B cell (primary cell): ENCODE data around the gene TKFC. TPM values are rescaled to one million over a fixed set of nuclear protein-coding genes. Genes with fewer than 3 reads are reported as not detected.

Source experiments
- ATAC-seq: fragments of 200-7000 bp; cut with Tn5 transposase; one replicate; pipeline ENCODE4 v1.10.0; 2021; ENCODE audit warnings: low read depth, mild to moderate bottlenecking, moderate number of reproducible peaks, moderate library complexity
- CTCF ChIA-PET: fragments of 350-600 bp; sonication (Branson Sonifier 250); formaldehyde crosslinking; loops from one replicate; lab custom pipeline; 2021; ENCODE audit warnings: antibody characterized with exemption, inconsistent platforms; lab: Charles Lee
- POLR2A ChIA-PET: fragments of 350-600 bp; sonication (Branson Sonifier 250); formaldehyde crosslinking; loops from one replicate; lab custom pipeline; 2021; ENCODE audit warnings: antibody characterized with exemption; lab: Charles Lee
- DNase-seq: peaks from one replicate; pipeline ENCODE4 v3.0.0; 2013
- H2AFZ ChIP-seq: 2 replicates; pipeline ENCODE4 v1.6.1; 2012; ENCODE audit warnings: mild to moderate bottlenecking, low read depth, low read length; ENCODE audit not compliant: insufficient read depth, poor library complexity, severe bottlenecking
- H3K27ac ChIP-seq, 2 donors: 1 replicate in 1 of 2; 2 replicates in 1 of 2; pipeline ENCODE4 v1.5.1; 2012 to 2013; ENCODE audit warnings: low read length in 2 of 2, mild to moderate bottlenecking in 2 of 2, moderate library complexity in 1 of 2
- H3K27me3 ChIP-seq, 4 experiments: fragments of 200-600 bp in 1 of 4; sonication (generic) in 1 of 4; replicated peaks in 1 of 4; 1 replicate in 2 of 4; 2 replicates in 2 of 4; pipeline versions ENCODE4 v1.6.1 to v1.7.0; 2013 to 2016; ENCODE audit warnings: low read length in 3 of 4, mild to moderate bottlenecking in 2 of 4, mixed read lengths in 1 of 4, moderate library complexity in 1 of 4; ENCODE audit not compliant: insufficient read depth in 4 of 4, control insufficient read depth in 3 of 4; ENCODE audit errors: control extremely low read depth in 1 of 4
- H3K36me3 ChIP-seq, 2 experiments: replicated peaks in 1 of 2; 1 replicate in 1 of 2; 2 replicates in 1 of 2; pipeline versions ENCODE4 v1.6.1 to v1.7.1; 2013; ENCODE audit warnings: low read length in 1 of 2; ENCODE audit not compliant: insufficient read depth in 2 of 2, control insufficient read depth in 1 of 2; ENCODE audit errors: control extremely low read depth in 1 of 2, extremely low read depth in 1 of 2
- H3K4me1 ChIP-seq, 2 donors: fragments of 200-600 bp in 1 of 2; sonication (generic) in 1 of 2; 1 replicate in 1 of 2; 2 replicates in 1 of 2; pipeline versions ENCODE4 v1.5.1 to v1.6.1; 2013 to 2017; ENCODE audit warnings: low read length in 2 of 2; ENCODE audit not compliant: control insufficient read depth in 2 of 2, insufficient read depth in 2 of 2
- H3K4me2 ChIP-seq: replicated peaks from 2 replicates; pipeline ENCODE3; 2012; ENCODE audit warnings: mild to moderate bottlenecking, low read depth, low read length; ENCODE audit not compliant: poor library complexity, severe bottlenecking
- H3K4me3 ChIP-seq, 5 experiments: fragments of 200-600 bp in 1 of 5; sonication (generic) in 1 of 5; 1 replicate in 3 of 5; 2 replicates in 2 of 5; pipeline versions ENCODE4 v1.5.1 to v1.7.0; 2011 to 2016; ENCODE audit warnings: low read length in 4 of 5, mild to moderate bottlenecking in 4 of 5, low read depth in 2 of 5, control low read depth in 1 of 5, moderate library complexity in 1 of 5; ENCODE audit not compliant: insufficient read depth in 1 of 5; ENCODE audit errors: control extremely low read depth in 1 of 5, extremely low read depth in 1 of 5
- H3K79me2 ChIP-seq: fragments of 200-600 bp; sonication (generic); one replicate; pipeline ENCODE4 v1.6.0; 2016; ENCODE audit warnings: low read length; ENCODE audit not compliant: control insufficient read depth, insufficient read depth
- H3K9ac ChIP-seq: fragments of 200-600 bp; sonication (generic); 2 replicates; pipeline ENCODE4 v1.6.1; 2017; ENCODE audit warnings: mild to moderate bottlenecking, low read length, moderate library complexity
- H3K9me3 ChIP-seq, 3 donors: one replicate each; pipeline versions ENCODE4 v1.6.1 to v1.7.1; 2013; ENCODE audit warnings: low read length in 2 of 3; ENCODE audit not compliant: control insufficient read depth in 2 of 3, insufficient read depth in 1 of 3; ENCODE audit errors: control extremely low read depth in 1 of 3
- H4K20me1 ChIP-seq: 2 replicates; pipeline ENCODE4 v1.6.0; 2012; ENCODE audit warnings: mild to moderate bottlenecking, low read length; ENCODE audit not compliant: insufficient read depth, control insufficient read depth, poor library complexity, severe bottlenecking
- H3K27ac Mint-ChIP-seq: one replicate; pipeline ENCODE4 v1.8.0; 2021; ENCODE audit warnings: mixed read lengths
- H3K27me3 Mint-ChIP-seq: one replicate; pipeline ENCODE4 v1.8.0; 2021; ENCODE audit warnings: mixed read lengths
- H3K4me1 Mint-ChIP-seq: one replicate; pipeline ENCODE4 v1.8.0; 2021; ENCODE audit warnings: mixed read lengths
- H3K4me3 Mint-ChIP-seq: one replicate; pipeline ENCODE4 v1.8.0; 2021; ENCODE audit warnings: mixed read lengths
- H3K9me3 Mint-ChIP-seq: one replicate; pipeline ENCODE4 v1.8.0; 2022; ENCODE audit warnings: mixed read lengths; ENCODE audit not compliant: insufficient read depth
- EZH2 ChIP-seq: IDR thresholded peaks from 2 replicates; pipeline ENCODE4 v1.6.1; 2012; ENCODE audit warnings: borderline replicate concordance, low read depth, mild to moderate bottlenecking, moderate library complexity, low read length; ENCODE audit not compliant: insufficient read depth, poor library complexity, severe bottlenecking
- WGBS: methylation state at CpG from one replicate; pipeline ENCODE4 v1.1.5; 2013; ENCODE audit warnings: missing lambda C conversion rate; ENCODE audit not compliant: insufficient coverage; 5-methylcytosine and 5-hydroxymethylcytosine counted together
- intact Hi-C: fragments of 100-400 bp; cut with micrococcal nuclease; formaldehyde crosslinking; loops from one replicate; pipeline ENCODE4 v1.10.0; 2022
- polyA plus RNA-seq: library from polyadenylated mRNA; depleted of rRNA; stranded (reverse); fragments of >200 nt; gene quantifications from 2 replicates; pipeline ENCODE4 v1.2.3, GENCODE V29; 2012
- total RNA-seq, 2 donors: library from RNA; stranded (reverse); fragments of 120-200 nt in 1 of 2; gene quantifications; 1 replicate in 1 of 2; 2 replicates in 1 of 2; pipeline versions ENCODE4 v1.2.3 to v1.2.4, GENCODE V29; 2013 to 2022
- TF ChIP-seq, protein P1 (sequence below): fragments of 200-600 bp; IDR thresholded peaks from one replicate; pipeline ENCODE4 v1.8.0; 2022; ENCODE audit warnings: antibody characterized with exemption, mild to moderate bottlenecking

Gene TKFC
- total and polyA plus RNA-seq, 2 donors (not counting 1 experiment from before 2014, with no cell fraction given) = 82.3 to 86.3 TPM

DNA sequence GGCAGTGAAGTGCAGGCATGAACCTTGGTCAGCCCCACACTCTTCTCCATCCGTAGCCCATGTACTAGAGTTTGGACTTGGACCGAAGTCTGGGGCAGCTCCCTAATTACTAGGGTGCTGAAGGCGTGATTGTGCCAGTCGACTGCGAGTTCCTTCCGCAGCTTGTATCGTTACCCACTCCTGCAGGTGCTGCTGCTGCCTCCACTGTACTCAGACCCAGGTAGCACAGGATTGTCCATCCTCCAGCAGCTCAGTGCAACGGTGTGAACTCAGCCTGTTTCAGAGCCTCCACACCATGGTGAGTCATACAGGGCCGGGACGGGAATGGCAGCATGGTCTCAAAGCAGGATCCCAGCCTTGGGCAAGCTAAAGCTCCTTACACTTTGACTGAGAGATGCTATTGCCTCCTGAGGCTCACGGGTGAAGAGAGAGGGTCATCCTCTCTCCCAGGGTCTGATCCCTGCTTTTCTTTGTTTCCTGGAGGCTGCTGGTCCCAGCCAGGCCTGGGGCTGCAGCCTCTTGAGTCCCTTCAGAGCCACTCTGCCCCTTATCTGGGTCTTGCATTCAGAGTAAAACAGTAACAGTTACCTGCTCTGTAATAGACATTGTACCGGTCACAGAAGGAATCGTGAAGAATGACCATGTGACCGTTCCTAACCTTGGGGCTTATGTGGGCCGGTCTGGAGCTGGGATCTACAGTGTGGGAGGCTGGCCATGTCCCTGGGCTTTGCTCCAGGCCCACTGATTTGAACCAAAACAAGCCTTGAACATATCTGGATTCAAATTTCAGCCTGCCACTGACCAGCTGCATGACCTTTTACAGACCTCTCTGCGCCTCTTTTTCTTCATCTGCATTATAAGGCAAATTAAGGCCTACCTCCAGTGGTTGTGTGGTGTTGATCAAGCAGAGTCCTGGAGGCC lies 1.7 kb downstream of the TKFC start:
- no peaks in the 10 kb centered on the region for H3K9me3 ChIP-seq
- H3K4me1 ChIP-seq = peaks cover 30 to 35% of the 10 kb centered on the region in 2 donors
- Mint-ChIP-seq H3K4me3 (peak overlapping the region; percentile 98), H3K9me3 (no peaks in the 10 kb centered on the region), H3K27ac (peak overlapping the region; percentile 97), H3K4me1 (peaks cover 57% of the 10 kb centered on the region), H3K27me3 (no peaks in the 10 kb centered on the region)
- H3K27ac ChIP-seq = peak overlapping the region in 1 of 2 donors; percentile 88
- intact Hi-C loops = loop anchor here (5.0 kb wide), 2 partner anchors 172 to 492 kb away; partner anchors contain the start of genes CCDC86 and VPS37C
- WGBS = 98% methylated on average over 15 of the region's 16 CpGs
- ChIA-PET CTCF (interaction anchor here (1.1 to 11.2 kb wide), 10 partner anchors 9 to 101 kb away, joined by 3 to 649 read pairs (median 14); partner anchors contain the start of genes CYB561A3, TMEM138 and TMEM216), POLR2A (interaction anchor here (1.0 to 2.6 kb wide), 5 partner anchors 22 to 58 kb away, joined by 3 to 29 read pairs (median 8); partner anchors contain the start of genes CYB561A3, TMEM138 and TMEM216)
- no peak overlapping the region for H3K9ac ChIP-seq
- H3K4me2 ChIP-seq = no peak overlapping the region
- H2AFZ ChIP-seq = no peak overlapping the region
- no peaks in the 10 kb centered on the region for H3K27me3 ChIP-seq
- H4K20me1 ChIP-seq = peaks cover 22% of the 10 kb centered on the region
- ATAC-seq (no peak), DNase-seq (peak; percentile 18)
- TF ChIP-seq, protein P1, sequence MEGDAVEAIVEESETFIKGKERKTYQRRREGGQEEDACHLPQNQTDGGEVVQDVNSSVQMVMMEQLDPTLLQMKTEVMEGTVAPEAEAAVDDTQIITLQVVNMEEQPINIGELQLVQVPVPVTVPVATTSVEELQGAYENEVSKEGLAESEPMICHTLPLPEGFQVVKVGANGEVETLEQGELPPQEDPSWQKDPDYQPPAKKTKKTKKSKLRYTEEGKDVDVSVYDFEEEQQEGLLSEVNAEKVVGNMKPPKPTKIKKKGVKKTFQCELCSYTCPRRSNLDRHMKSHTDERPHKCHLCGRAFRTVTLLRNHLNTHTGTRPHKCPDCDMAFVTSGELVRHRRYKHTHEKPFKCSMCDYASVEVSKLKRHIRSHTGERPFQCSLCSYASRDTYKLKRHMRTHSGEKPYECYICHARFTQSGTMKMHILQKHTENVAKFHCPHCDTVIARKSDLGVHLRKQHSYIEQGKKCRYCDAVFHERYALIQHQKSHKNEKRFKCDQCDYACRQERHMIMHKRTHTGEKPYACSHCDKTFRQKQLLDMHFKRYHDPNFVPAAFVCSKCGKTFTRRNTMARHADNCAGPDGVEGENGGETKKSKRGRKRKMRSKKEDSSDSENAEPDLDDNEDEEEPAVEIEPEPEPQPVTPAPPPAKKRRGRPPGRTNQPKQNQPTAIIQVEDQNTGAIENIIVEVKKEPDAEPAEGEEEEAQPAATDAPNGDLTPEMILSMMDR = no peak
- no peak for TF ChIP-seq EZH2
- peaks cover 44% of the 10 kb centered on the region for H3K79me2 ChIP-seq
- H3K36me3 ChIP-seq = peaks cover 0 to 4% of the 10 kb centered on the region in 2 experiments
- H3K4me3 ChIP-seq = no peak overlapping the region
